GM19467 (cell line): ENCODE measurements around the gene TSPAN31.

Experiments
- ATAC-seq: cut with Tn5 transposase; IDR thresholded peaks from one replicate; pipeline ENCODE4 v1.9.1; 2021; ENCODE audit warnings: mild to moderate bottlenecking, moderate library complexity; ENCODE audit not compliant: unreplicated experiment

TSPAN31 gene

GRCh38 chr12:57782243-57782607 lies 37.4 kb downstream of the TSPAN31 start:
- no peak for ATAC-seq

- ATAC-seq, result peak; percentile 74
These were observed 38.0 kb downstream of the TSPAN31 start, which contains the start of gene TSFM for GRCh38 chr12:57782608-57783465. Gene TSFM (plus strand): TSS chr12:57782787. CDS start chr12:57782802, 15 bp downstream.

- ATAC-seq, result no peak
These were observed 38.6 kb downstream of the TSPAN31 start for GRCh38 chr12:57783466-57783801.

- no peak for ATAC-seq
These were observed 39.0 kb downstream of the TSPAN31 start for GRCh38 chr12:57783861-57784260.

- no peak for ATAC-seq
These were observed 49.1 kb downstream of the TSPAN31 start for GRCh38 chr12:57793920-57794319.

- ATAC-seq, result no peak
These were observed 50.5 kb downstream of the TSPAN31 start for GRCh38 chr12:57795354-57795753.

- ATAC-seq, result no peak
These were observed 52.2 kb downstream of the TSPAN31 start for GRCh38 chr12:57796996-57797395.

- ATAC-seq, result no peak
These were observed 53.1 kb downstream of the TSPAN31 start for GRCh38 chr12:57797933-57798332.
